Measurements from ENCODE around the gene TALDO1.

The TALDO1 gene

GRCh38 chr11:776263-776560 is 28.9 kb downstream of the TALDO1 start:
- Mint-ChIP-seq H3K4me1 (ENCODE audit: low read depth) (peaks cover 17% of the 10 kb centered on the region), H3K27me3 (ENCODE audit: low read depth) (no peaks in the 10 kb centered on the region), H3K36me3 (ENCODE audit: low read depth) (peaks cover 3% of the 10 kb centered on the region)

DNA sequence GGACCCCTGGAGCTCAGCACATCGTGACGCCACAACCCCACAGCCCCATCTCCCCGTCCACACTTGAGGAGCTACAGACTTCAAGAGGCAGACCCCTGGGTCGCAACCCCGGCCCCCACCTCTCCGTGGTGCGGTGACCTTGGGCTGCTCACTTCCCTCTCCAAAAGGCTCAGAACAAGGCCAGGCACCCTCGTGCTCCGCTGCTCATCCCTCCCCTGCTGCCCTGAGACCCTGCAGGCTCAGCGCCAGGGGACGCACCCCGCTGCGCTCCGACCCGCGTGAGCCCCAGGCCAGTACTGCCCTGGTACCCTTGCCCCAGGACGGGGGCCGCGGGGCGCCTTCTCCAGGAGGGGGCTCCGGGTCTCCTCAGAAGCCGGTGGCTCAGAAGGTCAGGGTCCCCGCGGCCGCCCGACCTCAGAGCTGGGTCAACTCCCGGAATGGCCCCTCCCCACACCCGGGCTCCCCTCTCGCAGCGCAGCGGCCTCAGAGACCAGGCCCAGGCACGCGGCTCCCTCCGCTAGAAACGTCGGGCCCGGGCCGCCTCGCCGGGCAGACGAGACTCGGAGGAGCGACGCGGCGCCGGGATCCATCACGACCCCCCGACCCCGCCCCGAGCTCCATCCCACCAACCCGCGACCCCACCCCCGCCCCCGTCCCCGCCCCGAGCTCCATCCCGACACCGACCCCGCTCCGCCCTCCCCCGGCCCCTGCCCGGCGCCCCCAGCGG is 29.5 kb downstream of the TALDO1 start:
- no peak for DNase-seq (ENCODE audit: low spot score)
- H3K36me3 Mint-ChIP-seq (ENCODE audit: low read depth): peaks cover 3% of the 10 kb centered on the region
- no peaks in the 10 kb centered on the region for H3K27me3 Mint-ChIP-seq (ENCODE audit: low read depth)
- H3K4me1 Mint-ChIP-seq (ENCODE audit: low read depth): peaks cover 18% of the 10 kb centered on the region
- H3K9me3 Mint-ChIP-seq: no peaks in the 10 kb centered on the region
- H3K4me3 Mint-ChIP-seq: peak overlapping the region; percentile 87
- peak overlapping the region; percentile 80 for H3K27ac Mint-ChIP-seq

More at GRCh38 chr11:776263-776560, 28.9 kb downstream of the TALDO1 start:
- Mint-ChIP-seq H3K27ac (peak overlapping the region; percentile 80), H3K9me3 (no peaks in the 10 kb centered on the region), H3K4me3 (peak overlapping the region; percentile 87)
- DNase-seq (ENCODE audit: low spot score): no peak

GRCh38 chr11:777288-778255 is 30.3 kb downstream of the TALDO1 start, which contains the start of gene GATD1:
TSS of gene GATD1 (minus strand) at chr11:777487. CDS start at chr11:777462, 25 bp downstream.
- peak; percentile 94 for DNase-seq (ENCODE audit: low spot score)
- H3K27ac Mint-ChIP-seq: peak within 1 kb of the TSS; percentile 84
- peaks cover 3% of the 10 kb centered on the region for H3K36me3 Mint-ChIP-seq (ENCODE audit: low read depth)
- H3K4me1 Mint-ChIP-seq (ENCODE audit: low read depth): peaks cover 19% of the 10 kb centered on the region
- no peaks in the 10 kb centered on the region for H3K27me3 Mint-ChIP-seq (ENCODE audit: low read depth)
- no peaks in the 10 kb centered on the region for H3K9me3 Mint-ChIP-seq
- H3K4me3 Mint-ChIP-seq: peak within 1 kb of the TSS; percentile 87

- no peak for DNase-seq (ENCODE audit: low spot score)
- H3K27ac Mint-ChIP-seq: peak overlapping the region; percentile 41
- H3K4me1 Mint-ChIP-seq (ENCODE audit: low read depth): peaks cover 19% of the 10 kb centered on the region
- peaks cover 6% of the 10 kb centered on the region for H3K36me3 Mint-ChIP-seq (ENCODE audit: low read depth)
- no peaks in the 10 kb centered on the region for H3K27me3 Mint-ChIP-seq (ENCODE audit: low read depth)
- peak overlapping the region; percentile 38 for H3K4me3 Mint-ChIP-seq
- no peaks in the 10 kb centered on the region for H3K9me3 Mint-ChIP-seq
Observed at GRCh38 chr11:778976-779954, 32.0 kb downstream of the TALDO1 start.

- Mint-ChIP-seq H3K27me3 (ENCODE audit: low read depth) (no peaks in the 10 kb centered on the region), H3K4me3 (no peak overlapping the region), H3K9me3 (no peaks in the 10 kb centered on the region), H3K27ac (peak overlapping the region; percentile 41), H3K36me3 (ENCODE audit: low read depth) (peaks cover 10% of the 10 kb centered on the region), H3K4me1 (ENCODE audit: low read depth) (peaks cover 21% of the 10 kb centered on the region)
- DNase-seq (ENCODE audit: low spot score): no peak
Observed at GRCh38 chr11:779955-780532, 32.8 kb downstream of the TALDO1 start.

- Mint-ChIP-seq H3K4me1 (ENCODE audit: low read depth) (peaks cover 13% of the 10 kb centered on the region), H3K9me3 (no peaks in the 10 kb centered on the region), H3K27me3 (ENCODE audit: low read depth) (no peaks in the 10 kb centered on the region), H3K27ac (no peak overlapping the region), H3K4me3 (no peak overlapping the region), H3K36me3 (ENCODE audit: low read depth) (peaks cover 12% of the 10 kb centered on the region)
- DNase-seq (ENCODE audit: low spot score): no peak
Observed at GRCh38 chr11:782264-783174, 35.3 kb downstream of the TALDO1 start.

GRCh38 chr11:783581-784015 is 36.3 kb downstream of the TALDO1 start:
- peaks cover 13% of the 10 kb centered on the region for H3K4me1 Mint-ChIP-seq (ENCODE audit: low read depth)
- H3K36me3 Mint-ChIP-seq (ENCODE audit: low read depth): peaks cover 12% of the 10 kb centered on the region
- no peak overlapping the region for H3K27ac Mint-ChIP-seq
- no peaks in the 10 kb centered on the region for H3K27me3 Mint-ChIP-seq (ENCODE audit: low read depth)
- no peaks in the 10 kb centered on the region for H3K9me3 Mint-ChIP-seq
- H3K4me3 Mint-ChIP-seq: no peak overlapping the region
- DNase-seq (ENCODE audit: low spot score): no peak

DNA sequence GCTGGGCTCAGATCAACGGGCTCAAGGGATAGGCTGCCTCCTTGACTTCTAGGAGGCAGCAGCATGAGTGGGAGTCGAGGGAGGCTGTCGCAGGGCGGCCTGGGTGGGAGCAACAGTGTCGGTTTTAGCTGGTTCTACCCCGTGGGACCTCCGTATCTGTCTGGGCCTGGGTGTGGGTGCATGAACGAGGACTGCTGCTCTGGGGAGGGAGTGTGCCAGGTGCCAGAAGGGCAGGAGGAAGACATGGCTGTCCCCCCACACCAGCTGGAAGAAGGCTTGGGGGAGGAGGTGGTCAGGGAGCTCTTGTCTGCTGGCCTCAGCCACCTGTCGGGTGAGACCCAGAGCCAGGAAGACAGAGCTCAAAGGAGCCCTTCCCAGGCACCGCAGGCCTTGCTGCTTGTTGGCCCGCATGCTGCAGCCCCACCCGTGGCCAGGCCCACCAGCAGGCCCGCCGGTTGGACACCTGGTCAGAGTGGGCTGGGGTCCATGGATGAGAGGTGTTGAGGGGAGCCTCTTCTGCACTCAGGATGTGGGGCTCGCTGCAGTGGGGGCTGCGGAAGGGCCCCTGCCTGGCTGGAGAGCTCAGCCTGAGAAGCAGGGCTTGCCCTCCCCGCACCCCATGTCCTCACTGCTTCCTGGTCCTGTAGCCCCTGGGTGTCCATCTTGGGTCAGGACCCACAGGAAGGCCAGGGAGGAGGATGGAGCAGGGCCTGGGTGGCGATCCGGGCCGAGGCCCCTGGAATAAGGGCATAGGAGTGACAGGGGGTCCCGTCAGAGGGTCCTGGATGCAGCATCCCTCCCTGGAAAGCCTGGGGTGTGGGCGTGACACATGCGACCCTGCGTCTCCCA is 39.2 kb downstream of the TALDO1 start:
- H3K27ac Mint-ChIP-seq: no peak overlapping the region
- no peak for DNase-seq (ENCODE audit: low spot score)
- peaks cover 14% of the 10 kb centered on the region for H3K36me3 Mint-ChIP-seq (ENCODE audit: low read depth)
- H3K4me3 Mint-ChIP-seq: no peak overlapping the region
- no peaks in the 10 kb centered on the region for H3K9me3 Mint-ChIP-seq
- H3K27me3 Mint-ChIP-seq (ENCODE audit: low read depth): no peaks in the 10 kb centered on the region
- H3K4me1 Mint-ChIP-seq (ENCODE audit: low read depth): peaks cover 6% of the 10 kb centered on the region

DNA sequence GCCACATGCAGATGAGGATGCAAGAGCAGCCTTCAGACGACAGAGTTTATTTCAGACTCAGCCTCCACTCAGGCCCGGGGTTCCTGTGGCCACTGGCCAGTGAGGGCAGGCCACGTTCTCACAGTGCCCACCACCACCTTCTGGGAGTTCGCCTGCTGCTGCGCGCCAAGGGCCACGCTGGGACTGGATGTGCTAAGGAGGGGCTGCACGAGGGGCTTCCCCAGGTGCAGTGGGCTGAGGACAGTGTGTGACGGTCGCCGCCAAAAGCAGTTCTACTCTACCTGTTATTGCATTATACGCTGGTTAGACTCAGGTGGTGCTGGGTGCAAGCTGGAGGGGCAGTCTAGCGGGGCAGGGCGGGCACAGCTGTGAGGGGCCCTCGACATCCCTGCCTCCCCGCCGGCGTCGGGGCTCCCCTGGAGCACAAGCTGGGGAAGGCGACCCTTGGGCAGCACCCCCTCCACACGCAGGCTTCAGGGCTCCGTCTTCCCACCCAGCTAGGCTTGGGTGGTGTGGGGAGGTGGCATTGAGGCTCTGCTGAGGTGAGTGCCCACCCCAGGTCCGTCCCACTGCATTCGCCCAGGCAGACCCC is 39.9 kb downstream of the TALDO1 start:
- H3K27me3 Mint-ChIP-seq (ENCODE audit: low read depth): no peaks in the 10 kb centered on the region
- no peak for DNase-seq (ENCODE audit: low spot score)
- no peak overlapping the region for H3K27ac Mint-ChIP-seq
- H3K36me3 Mint-ChIP-seq (ENCODE audit: low read depth): peaks cover 14% of the 10 kb centered on the region
- H3K9me3 Mint-ChIP-seq: no peaks in the 10 kb centered on the region
- H3K4me3 Mint-ChIP-seq: no peak overlapping the region
- peaks cover 5% of the 10 kb centered on the region for H3K4me1 Mint-ChIP-seq (ENCODE audit: low read depth)

DNA sequence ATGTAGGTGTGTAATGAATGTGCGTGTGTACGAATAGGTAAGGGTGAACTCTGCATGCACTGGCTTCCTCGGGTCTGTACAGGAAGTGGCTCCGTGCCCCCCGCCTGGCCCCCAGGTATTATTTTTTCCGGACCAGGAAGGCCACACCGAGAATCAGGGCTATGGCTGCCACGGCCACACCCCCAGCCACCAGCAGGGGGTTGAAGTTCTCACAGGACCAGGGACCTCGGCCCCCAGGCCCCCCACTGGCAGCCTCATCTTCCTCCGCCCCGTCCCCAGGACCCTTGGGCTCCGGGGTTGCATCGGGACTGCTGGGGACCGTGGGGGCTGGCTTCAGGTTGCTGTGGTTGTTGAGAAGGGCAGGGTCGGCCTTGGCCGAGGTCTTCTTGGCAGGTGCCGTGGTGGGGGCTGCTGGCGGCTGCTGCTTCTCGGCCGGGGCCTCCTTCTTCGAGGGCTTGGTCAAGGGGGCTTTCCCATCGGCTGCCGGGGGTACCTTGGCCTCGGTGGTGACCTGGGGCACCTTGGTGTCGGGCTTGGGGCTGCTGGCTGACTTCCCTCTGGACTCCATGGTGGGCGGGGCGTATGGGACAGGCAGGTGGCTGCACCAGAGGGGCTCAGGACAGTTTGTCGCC is 40.9 kb downstream of the TALDO1 start:
- Mint-ChIP-seq H3K27me3 (ENCODE audit: low read depth) (no peaks in the 10 kb centered on the region), H3K4me1 (ENCODE audit: low read depth) (peaks cover 5% of the 10 kb centered on the region), H3K9me3 (no peaks in the 10 kb centered on the region), H3K27ac (no peak overlapping the region), H3K4me3 (no peak overlapping the region), H3K36me3 (ENCODE audit: low read depth) (peaks cover 14% of the 10 kb centered on the region)
- no peak for DNase-seq (ENCODE audit: low spot score)
